H4 (cell line): ENCODE results near the gene CHID1. TPM values are rescaled to one million over a fixed set of nuclear protein-coding genes. Genes with fewer than 3 reads are reported as not detected.

ENCODE experiments used
- DNase-seq: peaks from one replicate; pipeline ENCODE4 v3.0.0-alpha.2; 2015; ENCODE audit warnings: low spot score
- total RNA-seq: library from RNA; depleted of rRNA; stranded (reverse); fragments of >200 nt; shearing (Covaris generic); gene quantifications from 2 replicates; pipeline ENCODE4 v1.2.3, GENCODE V29; 2014

The CHID1 gene
- total RNA-seq, 1 experiment from 2014 or later = 65.1 TPM

DNA sequence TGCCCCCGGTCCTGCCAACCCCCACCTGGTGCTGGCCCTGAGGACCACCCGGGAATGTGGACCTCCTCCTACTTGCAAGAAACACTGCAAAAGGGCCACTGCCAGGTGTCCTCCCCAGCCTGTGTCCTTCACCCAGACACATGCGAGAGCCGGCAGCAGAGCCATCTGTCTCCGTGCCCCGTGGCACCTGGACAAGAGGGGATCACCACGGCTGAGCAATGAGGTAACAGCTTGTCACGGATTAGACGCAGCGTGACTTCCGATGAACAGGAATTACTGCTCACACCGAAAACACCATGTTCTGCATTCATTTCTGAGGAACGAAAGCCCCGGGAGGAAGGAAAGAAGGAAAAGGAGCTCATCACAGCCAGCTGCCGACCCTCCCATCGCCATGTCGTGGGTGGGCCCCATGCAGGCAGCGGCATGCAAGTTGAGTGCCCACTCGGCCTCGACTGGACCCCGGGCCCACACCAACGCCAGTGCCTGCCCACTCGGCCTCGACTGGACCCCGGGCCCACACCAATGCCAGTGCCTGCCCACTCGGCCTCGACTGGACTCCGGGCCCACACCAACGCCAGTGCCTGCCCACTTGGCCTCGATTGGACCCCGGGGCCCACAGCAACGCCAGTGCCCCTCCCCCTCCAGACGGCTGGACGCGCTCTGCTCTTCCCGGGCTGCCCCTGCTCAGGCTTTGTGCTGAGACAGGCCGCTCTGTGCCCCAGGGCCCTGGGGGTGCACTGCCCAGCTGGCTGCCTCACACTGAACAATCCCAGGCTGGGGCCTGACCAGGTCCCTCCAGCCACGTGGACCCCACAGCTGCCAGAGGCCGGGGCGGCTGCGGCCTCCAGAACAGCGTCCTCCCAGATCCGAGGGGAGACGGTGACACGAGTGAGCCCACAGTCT is 22.0 kb downstream of the CHID1 start:
- no peak for DNase-seq

DNA sequence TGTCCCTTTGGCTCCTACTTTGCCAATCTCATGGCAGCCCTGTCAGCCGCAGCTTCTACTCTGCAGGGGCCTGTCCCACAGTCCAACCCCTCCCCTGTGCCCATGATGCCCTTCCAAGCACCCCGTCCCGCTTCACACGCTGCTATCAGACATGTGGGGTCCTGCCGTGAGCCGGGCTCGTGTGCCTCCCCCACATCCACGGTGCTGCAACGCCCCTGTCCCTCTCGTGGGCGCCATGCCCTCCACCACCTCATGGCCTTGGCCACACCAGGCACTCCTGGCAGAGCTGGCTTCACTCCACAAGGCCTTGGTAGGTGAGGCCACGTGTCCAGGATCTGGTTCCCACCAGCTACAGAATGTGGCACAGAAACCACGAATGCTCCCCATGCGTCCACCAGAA is 23.0 kb downstream of the CHID1 start:
- no peak for DNase-seq

DNA sequence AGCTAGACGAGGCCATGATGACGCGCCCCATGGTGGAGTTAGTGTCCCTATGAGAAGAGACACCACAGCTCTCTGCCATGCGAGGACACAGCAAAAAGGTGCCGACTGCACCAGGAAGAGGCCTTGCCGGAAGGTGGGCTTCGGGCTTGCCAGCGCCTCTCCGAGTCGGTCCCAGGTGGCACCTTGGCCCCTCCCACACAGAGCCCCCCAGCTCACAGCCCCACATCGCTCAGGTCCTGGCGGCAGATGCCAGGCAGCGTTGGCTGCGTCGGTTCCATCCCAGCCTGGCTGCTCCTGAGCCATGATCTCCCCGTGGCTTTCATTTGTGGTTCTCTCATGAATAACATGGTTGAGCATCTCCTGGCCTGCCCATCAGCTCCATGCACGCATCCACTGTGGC is 24.0 kb downstream of the CHID1 start:
- DNase-seq = no peak

DNA sequence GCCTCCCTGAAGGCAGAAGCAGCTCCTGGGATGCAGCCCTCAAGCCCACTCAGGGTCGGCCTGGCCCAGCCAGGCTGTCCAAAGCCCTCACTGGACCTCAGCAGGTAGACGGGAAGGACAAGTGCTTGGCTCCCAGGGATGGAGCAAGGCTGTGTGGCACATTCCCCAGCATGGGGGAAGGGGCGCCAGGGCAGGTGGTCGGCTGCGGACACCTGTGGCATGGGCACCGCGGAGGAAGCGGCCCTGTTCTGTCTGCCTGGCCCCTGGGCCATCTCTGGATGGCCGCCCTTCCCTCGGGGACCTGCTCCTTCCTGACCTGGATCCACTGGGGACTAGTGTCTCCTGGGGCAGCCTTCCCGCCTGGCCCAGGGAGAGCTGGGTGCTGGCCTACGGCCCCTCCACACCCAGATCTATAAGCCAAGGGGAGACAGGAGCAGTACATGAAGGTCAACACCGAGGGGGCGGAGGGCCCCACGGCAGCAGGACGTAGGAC is 26.0 kb downstream of the CHID1 start:
- no peak for DNase-seq

DNA sequence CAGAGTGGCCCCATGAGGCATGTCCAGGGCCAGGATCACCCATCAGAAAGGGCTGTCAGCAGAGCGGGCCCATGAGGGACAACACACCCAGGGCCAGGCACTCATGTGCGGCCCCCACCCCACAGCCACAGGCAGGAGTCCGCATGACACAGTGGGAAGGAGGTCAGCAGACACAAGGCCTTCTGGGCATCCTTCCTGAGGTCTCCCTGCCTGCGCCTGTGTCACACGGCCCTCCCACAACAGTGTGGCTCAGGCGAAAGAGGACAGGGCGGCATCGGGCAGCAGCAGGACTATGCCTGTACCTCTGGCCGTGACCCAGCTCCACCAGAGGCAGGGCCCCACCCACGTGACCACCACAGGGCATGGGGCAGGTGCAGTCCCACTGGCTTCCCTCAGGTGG is 27.1 kb downstream of the CHID1 start:
- no peak for DNase-seq

DNA sequence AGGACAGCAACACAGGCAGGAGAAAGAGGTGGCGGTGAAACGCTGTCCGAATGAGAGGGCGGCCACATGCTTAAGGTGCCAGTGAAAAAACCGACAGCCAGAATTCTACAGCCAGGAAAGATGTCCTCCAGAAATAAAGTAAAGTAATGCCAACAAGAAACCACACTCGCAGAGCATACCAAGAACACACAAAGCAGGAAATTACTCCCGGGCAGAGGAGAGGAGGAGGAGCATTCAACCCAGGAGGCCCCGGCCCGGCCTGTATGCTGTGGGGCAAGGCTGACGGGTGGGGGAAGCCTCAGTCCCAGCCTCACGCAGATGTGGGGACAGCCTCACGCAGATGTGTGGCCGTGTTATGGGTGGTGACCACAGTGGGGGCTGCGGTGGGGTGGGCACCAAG is 28.0 kb downstream of the CHID1 start:
- DNase-seq = no peak

DNA sequence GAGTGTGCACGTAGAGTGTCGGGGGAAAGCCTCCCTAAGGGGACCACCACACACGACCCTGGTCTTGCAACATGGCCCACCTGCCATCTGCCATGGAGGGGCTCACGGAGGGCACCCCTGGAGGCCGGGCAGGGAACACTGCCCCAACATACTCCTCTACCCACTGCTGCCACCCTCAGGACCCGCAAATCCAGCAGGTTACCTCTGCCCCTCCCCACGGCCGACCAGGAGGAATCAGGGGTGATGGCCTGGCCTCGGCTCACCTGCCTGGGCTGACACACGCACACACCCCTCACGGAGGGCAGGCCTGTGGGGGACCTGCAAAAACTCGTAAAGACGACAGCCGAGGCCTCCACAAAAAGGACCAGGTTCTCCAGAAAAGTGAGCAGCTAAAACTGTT is 30.2 kb downstream of the CHID1 start:
- DNase-seq = no peak

DNA sequence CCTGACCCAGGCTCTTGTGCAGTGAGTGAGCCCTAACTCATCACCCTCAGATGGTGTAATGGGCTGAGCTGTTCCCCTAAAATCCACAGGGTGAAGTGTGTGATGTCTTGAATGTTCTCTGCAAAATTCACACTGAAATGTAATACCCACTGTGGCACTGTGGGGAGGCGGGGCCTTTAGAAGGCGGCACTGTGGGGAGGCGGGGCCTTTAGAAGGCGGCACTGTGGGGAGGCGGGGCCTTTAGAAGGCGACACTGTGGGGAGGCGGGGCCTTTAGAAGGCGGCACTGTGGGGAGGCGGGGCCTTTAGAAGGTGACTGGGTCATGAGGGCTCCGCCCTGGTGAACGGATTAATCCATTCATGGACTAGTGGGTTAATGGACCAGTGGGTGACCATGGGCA is 33.0 kb downstream of the CHID1 start:
- no peak for DNase-seq

DNA sequence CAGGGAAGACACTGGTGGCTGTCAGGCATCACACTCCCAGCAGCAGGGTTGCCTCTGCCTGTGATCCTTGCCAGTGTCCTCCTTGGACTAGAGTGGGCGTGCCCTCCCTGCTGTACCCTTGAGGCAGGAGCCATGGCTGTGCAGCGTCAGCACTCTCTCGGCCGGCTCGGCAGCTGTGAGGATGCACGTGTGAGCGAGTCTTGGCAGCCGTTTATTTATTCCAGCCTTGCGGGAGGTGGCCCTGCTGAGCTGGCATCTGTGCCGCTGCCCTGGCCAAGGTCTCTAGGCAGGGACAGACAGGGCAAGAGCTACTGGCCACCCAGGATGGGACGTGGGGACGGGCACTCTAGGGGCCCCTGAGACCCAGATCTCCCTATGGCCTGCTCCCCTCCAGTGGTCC is 34.1 kb downstream of the CHID1 start:
- no peak for DNase-seq

DNA sequence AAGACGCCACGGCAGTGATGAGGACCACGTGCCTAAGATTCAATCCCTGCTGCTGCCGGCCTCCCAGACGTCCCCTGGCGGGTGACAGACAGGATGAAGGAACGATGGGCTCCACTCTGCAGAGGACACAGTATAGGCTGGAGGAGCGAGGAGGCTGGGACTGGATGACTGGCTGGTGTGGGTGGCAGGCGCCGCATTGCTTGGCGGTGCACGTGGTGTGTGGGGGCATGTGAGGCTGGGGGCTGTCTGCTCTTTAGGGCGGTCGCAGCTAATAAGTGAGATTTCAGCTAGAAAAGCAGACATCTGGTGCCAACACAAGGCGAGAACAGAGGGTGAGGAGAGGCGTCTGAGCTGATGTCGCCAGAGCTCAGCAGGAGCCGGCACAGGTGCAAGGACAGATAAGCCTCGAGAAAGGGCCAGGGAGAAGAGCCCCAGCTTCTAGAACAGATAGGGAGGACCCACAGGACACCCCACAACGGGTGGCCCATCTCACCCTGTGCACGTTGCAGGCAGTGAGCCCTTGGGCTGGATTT is 34.8 kb downstream of the CHID1 start:
- no peak for DNase-seq

DNA sequence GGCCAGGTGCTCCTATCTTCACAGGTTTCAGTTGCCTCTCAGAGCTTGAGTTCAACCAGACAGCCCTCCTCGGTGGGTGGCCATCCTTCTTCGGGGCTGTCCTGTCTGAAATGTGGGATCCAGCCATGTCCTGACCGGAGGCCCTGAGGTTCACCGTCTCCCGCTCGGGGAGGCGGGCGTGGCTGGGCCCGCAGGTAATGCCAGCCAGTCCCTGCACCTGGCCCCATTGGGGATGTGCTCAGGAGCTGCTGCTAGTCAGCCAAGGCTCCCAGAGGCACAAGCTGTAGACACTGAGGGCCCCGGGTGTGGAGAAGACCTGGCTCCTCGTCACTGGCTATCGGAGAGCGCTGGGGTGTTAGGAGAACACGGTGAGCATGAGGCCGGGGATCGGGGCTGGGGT is 35.4 kb downstream of the CHID1 start:
- DNase-seq = no peak

DNA sequence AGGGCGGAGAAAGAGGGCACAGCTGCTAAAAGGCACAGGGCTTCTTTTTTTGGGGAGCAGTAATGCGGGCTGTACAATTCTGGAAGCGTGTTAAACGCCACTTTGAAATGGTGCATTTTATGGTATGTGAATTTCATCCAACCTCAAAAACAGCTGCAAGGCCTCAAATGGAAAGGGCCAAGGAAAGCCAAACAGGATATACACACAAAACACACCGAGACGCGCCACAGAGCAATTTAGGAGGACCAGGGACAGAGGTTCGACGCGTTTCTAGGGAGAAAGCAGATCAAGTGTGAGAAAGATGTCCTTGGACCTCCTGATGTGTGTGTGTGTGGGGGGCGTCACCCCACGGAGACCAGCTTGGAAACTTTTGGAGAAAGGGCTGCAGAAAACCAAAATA is 36.9 kb downstream of the CHID1 start:
- no peak for DNase-seq

DNA sequence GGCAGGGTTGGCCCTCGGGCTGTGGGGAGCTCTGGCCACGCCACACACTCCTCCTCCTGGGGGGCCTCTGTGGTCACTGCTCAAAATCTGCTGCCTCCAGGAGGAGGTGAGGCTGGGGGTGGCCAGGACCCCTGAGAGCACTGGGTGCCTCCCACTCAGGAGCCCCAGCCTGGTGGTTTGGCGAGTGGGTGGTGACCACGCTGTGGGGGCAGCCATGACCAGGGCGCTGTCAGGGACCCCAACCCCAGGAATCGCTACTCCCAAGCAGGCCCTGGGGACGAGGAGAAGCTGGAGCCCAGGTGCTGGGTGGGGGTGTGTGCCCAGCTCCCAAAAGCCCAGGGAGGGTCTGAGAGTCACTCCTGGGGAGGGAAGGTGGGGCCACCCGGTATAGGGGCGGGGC is 37.8 kb downstream of the CHID1 start:
- no peak for DNase-seq

DNA sequence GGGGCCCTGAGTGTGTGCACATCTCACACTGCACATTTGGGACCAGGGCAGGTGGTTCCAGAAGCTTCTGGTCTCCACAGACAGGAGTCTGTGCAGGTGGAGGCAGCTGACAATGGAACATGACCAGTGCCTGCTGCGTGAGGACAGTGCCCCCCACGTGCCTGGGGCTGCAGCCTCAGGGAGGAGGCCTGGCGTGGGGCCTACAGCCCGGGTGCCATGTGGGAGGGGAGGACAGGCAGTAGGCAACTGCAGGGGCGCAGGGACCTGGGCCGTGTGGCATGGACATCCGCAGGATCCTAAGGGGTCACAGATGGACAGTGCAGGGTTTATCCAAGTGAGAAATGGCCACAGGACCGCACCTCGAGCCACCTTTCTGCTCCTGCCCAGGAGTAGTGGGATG is 39.1 kb downstream of the CHID1 start:
- DNase-seq = no peak

DNA sequence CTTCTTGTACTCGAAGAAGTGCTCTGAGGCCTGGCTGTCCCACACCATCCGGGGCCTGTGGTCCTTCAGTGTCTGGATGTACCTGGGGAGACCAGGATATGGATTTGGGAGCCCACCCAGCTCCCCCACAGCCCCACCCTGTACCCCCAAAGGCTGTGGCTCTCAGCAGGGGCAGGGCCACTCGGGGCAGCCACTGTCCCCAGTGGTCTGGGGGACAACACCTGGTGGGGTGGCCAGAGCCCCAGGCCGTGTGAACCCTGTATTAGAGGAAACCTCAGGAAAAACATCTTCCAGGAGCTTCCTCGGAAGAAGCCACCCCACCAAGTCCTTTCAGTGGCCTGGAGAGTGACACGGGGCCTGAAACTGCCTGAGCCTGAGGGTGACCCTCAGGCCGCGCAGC is 40.2 kb downstream of the CHID1 start:
- DNase-seq = no peak

DNA sequence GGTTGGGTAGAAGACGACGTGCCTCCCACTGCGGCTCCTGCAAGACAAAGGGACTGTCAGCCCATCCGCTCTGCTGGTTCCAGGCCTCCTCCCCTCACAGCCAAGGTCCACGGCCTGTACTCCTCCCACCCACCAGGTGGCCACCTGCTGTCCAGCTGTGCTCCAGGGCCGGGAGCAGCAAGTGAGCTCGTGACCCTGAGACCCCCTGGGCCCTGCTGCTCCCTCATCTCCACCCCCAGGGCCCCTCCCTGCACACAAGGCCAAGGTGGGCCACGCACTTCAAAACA is 40.5 kb downstream of the CHID1 start:
- no peak for DNase-seq

DNA sequence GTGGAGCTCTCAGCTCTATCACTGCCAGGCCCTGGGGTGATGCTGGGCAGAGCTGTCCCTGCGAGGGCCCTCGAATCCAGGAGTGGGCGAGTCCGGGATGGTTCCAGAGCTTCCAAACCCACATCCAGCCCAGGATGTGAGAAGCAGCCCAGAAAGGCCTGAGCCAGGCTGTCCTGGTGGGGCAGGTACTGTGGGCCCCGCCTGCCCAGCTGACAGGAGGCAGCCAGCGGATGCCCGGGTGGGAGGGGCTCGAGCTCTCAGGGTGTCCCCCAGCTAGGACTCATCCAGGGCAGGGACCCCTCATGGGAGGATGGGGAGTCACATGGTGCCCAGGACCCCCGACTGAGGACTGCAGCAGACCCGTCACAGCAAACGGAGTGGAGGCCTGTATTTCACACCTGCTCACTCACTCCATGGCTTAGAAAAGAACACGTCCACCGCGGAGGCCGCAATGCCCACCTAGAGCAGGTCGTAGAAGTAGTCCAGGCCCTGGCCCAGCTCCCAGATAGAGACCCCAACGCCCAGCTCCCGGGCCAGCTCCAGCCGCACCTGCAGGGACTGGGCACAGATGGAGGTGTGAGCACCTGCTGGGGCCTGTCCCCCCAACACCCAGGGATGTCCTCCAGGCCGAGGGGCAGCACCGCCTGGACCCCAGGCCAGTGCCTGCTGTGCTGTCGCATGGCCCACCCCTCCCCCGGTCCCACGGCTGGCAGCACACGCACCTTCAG is 41.0 kb downstream of the CHID1 start:
- DNase-seq = no peak

DNA sequence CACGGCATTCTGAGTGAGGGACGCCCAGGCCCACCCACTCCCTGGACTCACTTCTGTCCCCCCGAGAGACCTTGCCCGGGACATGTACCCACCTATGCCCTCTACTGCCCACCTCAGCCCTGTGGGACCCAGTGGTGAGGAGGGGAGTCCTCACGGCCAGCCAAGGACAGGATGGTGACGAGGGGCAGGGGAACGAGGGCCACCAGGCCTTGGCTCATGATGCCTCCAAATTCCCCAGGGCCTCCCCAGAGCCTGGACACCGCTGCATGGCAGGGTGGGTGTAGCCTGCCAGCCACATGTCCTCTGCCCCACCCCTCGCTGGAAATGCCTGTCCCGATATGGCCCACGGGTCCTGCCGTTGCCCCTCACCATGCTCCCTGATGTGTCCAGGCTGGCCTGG is 41.8 kb downstream of the CHID1 start:
- DNase-seq = no peak

DNA sequence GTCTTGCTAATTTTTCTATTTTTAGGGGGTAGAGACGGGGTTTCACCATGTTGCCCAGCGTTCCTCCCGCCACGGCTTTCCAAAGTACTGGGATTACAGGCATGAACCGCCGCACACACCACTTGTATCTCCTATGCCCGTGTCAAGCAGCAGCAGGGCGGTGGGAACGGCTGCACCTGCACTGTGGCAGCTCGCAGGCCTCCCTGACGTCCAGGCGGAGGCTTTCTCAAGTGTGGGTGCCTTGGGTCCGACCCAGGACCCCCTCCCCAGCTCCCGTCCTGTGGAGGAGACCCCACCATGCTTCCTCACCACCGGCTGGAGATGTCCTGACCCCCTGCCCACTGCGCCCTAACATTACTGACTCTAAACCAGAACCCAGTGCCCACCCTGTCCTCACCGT is 42.2 kb downstream of the CHID1 start:
- DNase-seq = no peak

DNA sequence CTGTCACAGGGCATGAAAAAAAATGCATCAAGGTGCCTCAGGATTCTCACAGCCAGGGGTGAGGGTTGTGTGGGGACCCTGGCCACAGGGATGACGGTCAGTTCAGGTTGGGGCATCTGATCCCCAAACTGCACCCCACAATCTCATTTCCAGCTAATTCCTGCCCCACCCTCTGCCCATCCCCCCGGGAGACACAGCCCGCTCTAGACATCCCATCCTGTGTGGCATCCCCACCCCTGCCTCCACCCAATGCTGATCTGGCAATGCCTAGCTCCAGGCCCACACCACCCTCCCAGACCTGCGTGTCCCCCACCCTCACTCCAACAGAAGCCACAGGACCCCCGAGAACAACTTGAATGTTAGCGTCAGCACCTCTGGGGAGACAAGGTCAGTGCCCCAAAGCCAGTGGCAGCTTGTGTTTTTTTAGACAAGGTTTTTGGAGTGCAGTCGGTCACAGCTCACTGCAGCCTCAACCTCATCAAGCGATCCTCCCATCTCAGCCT is 42.7 kb downstream of the CHID1 start:
- no peak for DNase-seq

DNA sequence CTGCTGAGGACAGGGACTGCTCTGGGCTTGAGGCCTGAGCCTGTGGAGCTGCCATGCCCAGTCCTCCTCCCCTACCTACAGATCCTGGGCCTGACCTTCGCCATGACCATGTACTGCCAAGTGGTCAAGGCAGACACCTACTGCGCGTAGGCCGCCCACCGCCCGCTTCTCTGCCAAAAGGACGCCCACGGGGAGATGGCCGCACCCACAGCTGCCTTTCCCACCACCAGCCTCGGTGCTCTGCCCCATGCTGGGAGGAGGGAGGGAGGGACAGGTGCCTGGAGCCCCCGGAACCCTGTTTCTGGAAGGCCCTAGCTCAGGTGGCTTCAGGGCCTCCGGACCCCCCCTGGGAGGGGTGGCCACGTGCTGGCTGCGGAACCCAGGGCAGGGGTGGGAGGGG is 44.1 kb downstream of the CHID1 start:
- DNase-seq = no peak

DNA sequence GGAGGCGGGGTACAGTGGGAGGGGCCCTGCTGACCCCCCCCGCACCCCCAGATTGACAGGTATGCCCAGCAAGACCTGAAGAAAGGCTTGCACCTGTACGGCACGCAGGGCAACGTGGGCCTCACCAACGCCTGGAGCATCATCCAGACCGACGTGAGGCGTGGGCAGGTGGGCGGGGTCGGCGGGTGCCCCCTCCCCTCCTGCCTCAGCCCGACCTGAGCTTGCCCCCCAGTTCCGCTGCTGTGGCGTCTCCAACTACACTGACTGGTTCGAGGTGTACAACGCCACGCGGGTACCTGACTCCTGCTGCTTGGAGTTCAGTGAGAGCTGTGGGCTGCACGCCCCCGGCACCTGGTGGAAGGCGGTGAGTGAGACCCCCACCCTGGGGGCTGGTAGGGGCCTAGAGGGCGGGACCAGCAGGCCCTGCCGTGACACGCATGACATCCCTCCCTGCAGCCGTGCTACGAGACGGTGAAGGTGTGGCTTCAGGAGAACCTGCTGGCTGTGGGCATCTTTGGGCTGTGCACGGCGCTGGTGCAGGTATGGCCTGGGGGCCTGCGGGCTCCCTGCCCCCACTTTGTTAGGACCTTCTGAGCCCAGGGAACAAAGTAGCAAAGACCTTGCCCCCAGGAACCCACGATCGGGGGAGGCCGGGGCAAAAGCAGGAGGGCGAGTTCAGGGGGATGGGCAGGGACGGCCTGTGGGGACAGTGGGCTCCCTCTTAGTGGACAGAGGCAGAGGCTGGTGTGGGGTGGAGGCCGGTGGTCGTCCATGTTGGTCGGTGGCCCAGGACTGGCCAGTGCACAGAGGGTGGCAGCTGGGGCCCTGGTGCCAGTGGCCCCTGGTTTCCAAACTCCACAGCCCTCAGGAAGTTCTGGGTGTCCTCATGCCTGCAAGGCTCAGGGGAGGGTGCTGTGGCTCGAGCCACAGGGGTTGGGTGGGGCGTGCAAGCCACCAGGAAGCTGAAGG is 44.9 kb downstream of the CHID1 start:
- DNase-seq = no peak
